Mucosa of stomach (tissue), 1 donor: ENCODE results near the gene GRM7.

ENCODE experiments used
- H3K27me3 ChIP-seq: one replicate; pipeline ENCODE4 v1.7.0; 2013; ENCODE audit warnings: mild to moderate bottlenecking, low read length; ENCODE audit not compliant: control insufficient read depth, insufficient read depth
- H3K36me3 ChIP-seq: one replicate; pipeline ENCODE4 v1.7.0; 2013; ENCODE audit warnings: low read length; ENCODE audit not compliant: control insufficient read depth, insufficient read depth
- H3K4me1 ChIP-seq: one replicate; pipeline ENCODE4 v1.7.0; 2013; ENCODE audit warnings: mild to moderate bottlenecking, low read length; ENCODE audit not compliant: control insufficient read depth, insufficient read depth
- H3K4me3 ChIP-seq: one replicate; pipeline ENCODE4 v1.7.0; 2013; ENCODE audit warnings: low read length
- H3K9ac ChIP-seq: one replicate; pipeline ENCODE4 v1.7.0; 2013; ENCODE audit warnings: mild to moderate bottlenecking, low read length, moderate library complexity
- H3K9me3 ChIP-seq: one replicate; pipeline ENCODE4 v1.7.0; 2013; ENCODE audit warnings: mild to moderate bottlenecking, low read length, moderate library complexity; ENCODE audit not compliant: control insufficient read depth
- donor health status: Pancreatic carcinoma.

The GRM7 gene

GRCh38 chr3:7357101-7357500, 496.2 kb downstream of the GRM7 start:
- no peak overlapping the region for H3K4me3 ChIP-seq
- H3K36me3 ChIP-seq = no peaks in the 10 kb centered on the region
- no peak overlapping the region for H3K9ac ChIP-seq
- no peaks in the 10 kb centered on the region for H3K27me3 ChIP-seq
- no peaks in the 10 kb centered on the region for H3K4me1 ChIP-seq
- no peaks in the 10 kb centered on the region for H3K9me3 ChIP-seq

GRCh38 chr3:7367968-7368367, 507.1 kb downstream of the GRM7 start:
- H3K9me3 ChIP-seq = no peaks in the 10 kb centered on the region
- H3K4me1 ChIP-seq = no peaks in the 10 kb centered on the region
- no peaks in the 10 kb centered on the region for H3K36me3 ChIP-seq
- H3K27me3 ChIP-seq = no peaks in the 10 kb centered on the region
- no peak overlapping the region for H3K9ac ChIP-seq
- no peak overlapping the region for H3K4me3 ChIP-seq

- H3K36me3 ChIP-seq = no peaks in the 10 kb centered on the region
- no peaks in the 10 kb centered on the region for H3K4me1 ChIP-seq
- H3K27me3 ChIP-seq = no peaks in the 10 kb centered on the region
- no peak overlapping the region for H3K9ac ChIP-seq
- H3K9me3 ChIP-seq = no peaks in the 10 kb centered on the region
- H3K4me3 ChIP-seq = no peak overlapping the region
Measured at GRCh38 chr3:7368597-7368996, 507.7 kb downstream of the GRM7 start.

- no peaks in the 10 kb centered on the region for H3K9me3 ChIP-seq
- no peak overlapping the region for H3K9ac ChIP-seq
- no peaks in the 10 kb centered on the region for H3K27me3 ChIP-seq
- H3K36me3 ChIP-seq = no peaks in the 10 kb centered on the region
- no peaks in the 10 kb centered on the region for H3K4me1 ChIP-seq
- no peak overlapping the region for H3K4me3 ChIP-seq
Measured at GRCh38 chr3:7371693-7372572, 511.0 kb downstream of the GRM7 start.

- no peak overlapping the region for H3K4me3 ChIP-seq
- H3K9ac ChIP-seq = no peak overlapping the region
- H3K36me3 ChIP-seq = no peaks in the 10 kb centered on the region
- no peaks in the 10 kb centered on the region for H3K9me3 ChIP-seq
- no peaks in the 10 kb centered on the region for H3K4me1 ChIP-seq
- no peaks in the 10 kb centered on the region for H3K27me3 ChIP-seq
Measured at GRCh38 chr3:7377103-7377502, 516.2 kb downstream of the GRM7 start.

- no peaks in the 10 kb centered on the region for H3K9me3 ChIP-seq
- no peaks in the 10 kb centered on the region for H3K36me3 ChIP-seq
- peaks cover 5% of the 10 kb centered on the region for H3K4me1 ChIP-seq
- no peak overlapping the region for H3K4me3 ChIP-seq
- no peaks in the 10 kb centered on the region for H3K27me3 ChIP-seq
- H3K9ac ChIP-seq = no peak overlapping the region
Measured at GRCh38 chr3:7381741-7382140, 520.8 kb downstream of the GRM7 start.

GRCh38 chr3:7382293-7383010, 521.5 kb downstream of the GRM7 start:
- Histone ChIP-seq H3K4me1 (peaks cover 5% of the 10 kb centered on the region), H3K9me3 (no peaks in the 10 kb centered on the region), H3K4me3 (no peak overlapping the region), H3K36me3 (no peaks in the 10 kb centered on the region), H3K27me3 (no peaks in the 10 kb centered on the region), H3K9ac (no peak overlapping the region)

- Histone ChIP-seq H3K36me3 (no peaks in the 10 kb centered on the region), H3K9me3 (no peaks in the 10 kb centered on the region), H3K4me3 (no peak overlapping the region), H3K9ac (no peak overlapping the region), H3K27me3 (no peaks in the 10 kb centered on the region), H3K4me1 (peaks cover 5% of the 10 kb centered on the region)
Measured at GRCh38 chr3:7385635-7386034, 524.7 kb downstream of the GRM7 start.

GRCh38 chr3:7388026-7388425, 527.1 kb downstream of the GRM7 start:
- Histone ChIP-seq H3K4me3 (no peak overlapping the region), H3K9me3 (no peaks in the 10 kb centered on the region), H3K4me1 (peaks cover under 1% of the 10 kb centered on the region), H3K9ac (no peak overlapping the region), H3K36me3 (no peaks in the 10 kb centered on the region), H3K27me3 (no peaks in the 10 kb centered on the region)

GRCh38 chr3:7392206-7392605, 531.3 kb downstream of the GRM7 start:
- H3K9ac ChIP-seq = no peak overlapping the region
- no peaks in the 10 kb centered on the region for H3K36me3 ChIP-seq
- H3K9me3 ChIP-seq = no peaks in the 10 kb centered on the region
- no peaks in the 10 kb centered on the region for H3K4me1 ChIP-seq
- no peaks in the 10 kb centered on the region for H3K27me3 ChIP-seq
- no peak overlapping the region for H3K4me3 ChIP-seq

GRCh38 chr3:7393944-7394605, 533.2 kb downstream of the GRM7 start:
- H3K4me1 ChIP-seq = no peaks in the 10 kb centered on the region
- no peaks in the 10 kb centered on the region for H3K36me3 ChIP-seq
- H3K9me3 ChIP-seq = no peaks in the 10 kb centered on the region
- no peak overlapping the region for H3K4me3 ChIP-seq
- no peaks in the 10 kb centered on the region for H3K27me3 ChIP-seq
- H3K9ac ChIP-seq = no peak overlapping the region

- H3K4me1 ChIP-seq = no peaks in the 10 kb centered on the region
- H3K27me3 ChIP-seq = no peaks in the 10 kb centered on the region
- H3K36me3 ChIP-seq = no peaks in the 10 kb centered on the region
- H3K4me3 ChIP-seq = no peak overlapping the region
- H3K9ac ChIP-seq = no peak overlapping the region
- no peaks in the 10 kb centered on the region for H3K9me3 ChIP-seq
Measured at GRCh38 chr3:7396534-7396933, 535.6 kb downstream of the GRM7 start.
